DMS153 (cell line): Measurements from ENCODE around the gene PHF21B.
"Not testable (repeated sequence)": the region's sequence is repeated elsewhere in the genome, so short reads cannot be mapped to it uniquely, and the experiment has no call there.

ENCODE experiments used
- DNase-seq: peaks from one replicate; lab custom pipeline; 2025; lab: John Stamatoyannopoulos, UW

PHF21B gene

DNA sequence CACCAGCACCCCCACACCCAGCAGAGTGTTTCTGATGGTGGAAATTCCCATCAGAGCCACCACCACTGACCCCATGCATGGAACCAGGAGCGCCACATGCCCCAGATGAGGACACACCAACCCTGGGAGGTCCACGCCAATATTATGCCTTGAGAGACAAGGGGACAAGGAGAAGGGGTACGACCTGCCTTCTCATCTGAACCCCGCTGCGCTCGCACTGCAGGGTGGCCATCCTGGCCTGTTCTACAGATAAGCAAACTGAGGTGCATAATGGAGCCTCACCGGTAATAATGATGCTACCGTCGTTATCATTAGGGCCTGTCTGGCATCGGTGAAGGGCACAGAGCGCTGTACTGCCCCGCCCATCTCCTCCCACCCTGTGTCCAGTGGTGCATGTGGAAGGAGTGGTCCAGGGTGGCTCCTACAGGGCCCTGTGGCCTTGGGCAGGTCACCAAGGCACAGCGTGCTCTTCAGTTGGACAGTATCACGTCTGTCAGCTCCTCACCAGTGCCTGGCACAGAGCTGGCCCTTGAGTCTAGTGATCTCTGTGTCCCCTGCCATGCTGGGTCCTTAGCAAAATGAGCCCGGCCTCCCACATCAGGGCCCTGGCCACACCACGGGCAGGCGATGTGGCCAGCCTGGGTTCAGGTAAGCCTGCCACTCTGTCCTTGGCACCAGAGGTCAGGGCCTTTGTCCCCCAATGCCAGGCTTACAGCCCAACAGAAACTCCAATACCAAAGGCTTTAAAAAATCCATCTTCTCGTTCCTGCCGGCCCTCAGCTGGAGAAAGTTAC lies 92.2 kb downstream of the PHF21B start:
- DNase-seq: no peak

DNA sequence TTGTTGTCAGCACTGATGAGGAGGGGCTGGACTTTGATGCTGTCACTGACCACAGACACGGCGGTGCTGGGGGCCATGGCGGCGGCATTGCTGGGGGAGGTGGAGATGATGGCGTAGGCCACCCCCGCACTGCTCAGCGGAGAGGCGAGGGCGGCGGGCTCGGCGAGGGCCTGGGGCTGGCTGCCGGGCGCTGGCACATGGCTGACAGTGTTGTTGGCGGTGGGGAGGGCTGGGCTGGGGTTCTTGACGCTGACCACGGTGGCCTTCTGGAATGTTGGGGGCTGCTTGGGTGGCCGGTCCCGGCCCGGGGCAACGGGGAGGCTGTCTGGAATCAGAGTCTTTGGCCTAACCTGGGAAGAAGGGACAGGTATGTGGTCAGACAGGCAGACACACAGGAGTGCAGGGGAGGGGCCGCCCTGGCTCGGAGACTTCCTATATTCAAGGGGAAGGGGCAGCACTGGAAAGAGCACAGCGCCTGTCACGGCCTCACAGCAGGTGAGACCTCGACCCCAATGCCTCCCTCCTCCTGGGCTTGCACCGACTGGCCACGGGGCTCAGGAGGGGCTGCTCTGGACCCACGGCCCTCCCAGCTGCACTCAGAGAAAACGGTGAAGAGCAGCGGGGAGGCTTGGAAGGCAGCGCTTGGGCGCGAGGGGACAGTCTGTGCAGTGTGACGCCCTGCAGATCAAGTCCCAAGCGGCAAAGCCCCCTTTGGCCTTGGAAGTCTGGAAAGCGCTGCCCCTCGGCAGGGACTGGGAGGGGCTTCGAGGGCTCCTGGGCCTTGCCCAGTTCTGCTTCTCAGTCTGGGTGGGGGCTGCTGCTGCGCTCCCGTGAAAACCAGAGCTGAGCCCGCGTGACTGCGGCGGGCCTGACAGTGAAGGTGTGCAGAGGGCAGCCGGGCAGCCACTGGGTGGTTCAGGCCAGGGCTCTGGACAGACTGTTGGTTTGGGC lies 93.2 kb downstream of the PHF21B start:
- DNase-seq: no peak

DNA sequence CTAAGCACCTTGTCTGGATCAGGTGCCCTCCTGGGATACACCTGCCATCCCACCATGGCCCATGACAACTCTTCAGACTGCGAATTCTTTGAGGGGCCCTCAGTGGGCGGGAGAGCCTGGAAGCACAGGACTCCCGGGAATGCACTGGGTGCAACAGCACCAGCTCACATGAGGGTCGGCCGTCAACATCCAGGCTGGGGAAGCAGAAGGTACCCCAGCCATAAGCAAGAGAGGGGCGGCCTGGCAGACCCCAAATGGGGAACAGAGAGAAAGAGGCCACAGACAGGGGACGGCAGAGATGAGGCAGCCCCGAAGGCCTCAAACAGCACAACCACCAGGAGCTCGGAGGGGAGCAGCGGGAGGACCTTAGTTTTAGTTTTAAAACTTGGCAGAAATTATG lies 94.4 kb downstream of the PHF21B start:
- DNase-seq: no peak

DNA sequence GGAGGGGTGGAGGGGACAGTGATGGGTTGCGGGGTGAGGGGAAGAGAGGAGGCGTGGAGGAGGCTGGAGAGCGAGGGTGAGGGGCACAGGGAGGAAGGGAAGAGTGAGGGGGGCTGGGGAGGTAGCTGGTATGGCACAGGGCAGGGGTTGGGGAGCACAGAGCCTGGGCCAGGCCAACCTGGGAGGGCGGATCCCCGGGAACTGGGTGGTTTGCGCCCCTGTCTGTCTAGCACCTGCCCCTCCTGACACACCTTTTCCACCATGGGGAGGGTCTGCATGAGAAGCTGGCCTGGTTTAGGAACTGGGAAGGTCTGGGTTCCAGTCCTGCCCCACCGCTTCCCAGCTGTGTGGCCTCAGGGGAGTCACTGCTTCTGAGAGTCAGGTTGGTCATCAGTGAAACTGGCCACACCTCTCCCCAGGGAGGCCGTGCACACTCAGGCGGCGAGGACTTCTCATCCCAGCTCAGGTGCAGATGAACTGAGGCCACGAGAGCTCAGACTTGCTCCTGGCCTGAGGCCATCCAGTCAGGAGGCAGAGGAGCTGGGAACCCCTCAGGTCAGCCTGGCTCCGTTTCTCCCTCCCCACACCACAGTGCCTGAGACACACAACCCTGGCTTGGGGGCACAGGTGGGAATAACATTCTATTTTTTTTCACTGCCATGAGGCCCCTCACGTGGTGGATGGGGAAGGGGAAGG lies 95.6 kb downstream of the PHF21B start:
- DNase-seq: no peak

DNA sequence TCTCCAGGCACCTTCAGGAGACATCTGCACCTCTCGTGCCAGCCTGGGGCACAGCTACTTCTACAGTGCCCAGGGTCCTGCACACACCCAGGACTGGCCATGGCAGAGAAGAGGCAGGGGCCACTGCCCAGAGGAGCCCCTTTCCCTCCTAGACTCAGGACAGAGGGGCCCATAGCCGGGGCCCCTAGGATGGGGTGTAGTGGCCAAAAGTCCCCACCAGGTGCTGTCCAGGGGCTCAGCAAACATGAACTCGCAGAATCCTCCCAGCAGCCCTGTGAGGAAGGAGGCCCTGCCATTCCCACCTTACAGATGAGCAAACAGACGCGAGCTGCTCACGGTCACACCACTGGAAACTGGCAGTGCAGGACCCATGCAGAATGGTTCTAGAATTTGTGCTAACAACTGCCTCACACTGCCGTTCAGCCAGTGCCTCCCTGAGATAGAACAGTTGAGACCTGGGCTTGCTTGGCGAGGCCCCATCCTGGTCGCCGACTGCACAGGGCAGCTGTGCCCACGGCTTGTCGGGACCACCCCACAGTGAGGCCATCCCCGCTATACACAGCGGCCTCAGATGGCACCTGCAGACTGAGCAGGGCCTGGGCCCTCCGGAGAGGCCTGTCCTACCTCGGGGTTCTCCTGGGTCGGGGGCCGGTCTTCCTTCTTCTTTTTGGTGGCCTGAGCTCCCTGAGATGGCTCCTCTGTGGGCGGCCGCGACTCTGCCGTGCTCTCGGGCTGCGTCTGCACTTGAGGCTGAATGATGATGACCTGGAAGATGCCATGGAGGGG lies 96.4 kb downstream of the PHF21B start:
- DNase-seq: no peak

DNA sequence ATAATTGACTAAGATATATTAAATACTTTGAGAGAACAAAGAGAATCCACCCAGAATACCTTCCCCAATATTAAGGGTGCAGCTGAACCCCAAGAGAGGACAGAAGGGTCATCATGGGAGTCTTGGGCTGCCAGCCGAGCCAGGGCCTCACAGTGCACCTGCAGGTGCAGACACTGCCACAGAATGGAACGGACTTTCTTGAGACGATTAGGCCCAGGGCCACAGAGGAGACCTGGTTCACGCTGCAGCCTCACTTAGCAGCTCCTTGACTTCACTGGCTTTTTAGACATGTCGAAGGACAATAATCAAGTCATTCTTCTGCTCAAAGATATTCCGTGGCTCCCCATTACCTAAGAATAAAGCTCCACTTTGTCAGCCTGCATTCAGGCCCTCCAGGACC lies 100.6 kb downstream of the PHF21B start:
- DNase-seq: no peak

DNA sequence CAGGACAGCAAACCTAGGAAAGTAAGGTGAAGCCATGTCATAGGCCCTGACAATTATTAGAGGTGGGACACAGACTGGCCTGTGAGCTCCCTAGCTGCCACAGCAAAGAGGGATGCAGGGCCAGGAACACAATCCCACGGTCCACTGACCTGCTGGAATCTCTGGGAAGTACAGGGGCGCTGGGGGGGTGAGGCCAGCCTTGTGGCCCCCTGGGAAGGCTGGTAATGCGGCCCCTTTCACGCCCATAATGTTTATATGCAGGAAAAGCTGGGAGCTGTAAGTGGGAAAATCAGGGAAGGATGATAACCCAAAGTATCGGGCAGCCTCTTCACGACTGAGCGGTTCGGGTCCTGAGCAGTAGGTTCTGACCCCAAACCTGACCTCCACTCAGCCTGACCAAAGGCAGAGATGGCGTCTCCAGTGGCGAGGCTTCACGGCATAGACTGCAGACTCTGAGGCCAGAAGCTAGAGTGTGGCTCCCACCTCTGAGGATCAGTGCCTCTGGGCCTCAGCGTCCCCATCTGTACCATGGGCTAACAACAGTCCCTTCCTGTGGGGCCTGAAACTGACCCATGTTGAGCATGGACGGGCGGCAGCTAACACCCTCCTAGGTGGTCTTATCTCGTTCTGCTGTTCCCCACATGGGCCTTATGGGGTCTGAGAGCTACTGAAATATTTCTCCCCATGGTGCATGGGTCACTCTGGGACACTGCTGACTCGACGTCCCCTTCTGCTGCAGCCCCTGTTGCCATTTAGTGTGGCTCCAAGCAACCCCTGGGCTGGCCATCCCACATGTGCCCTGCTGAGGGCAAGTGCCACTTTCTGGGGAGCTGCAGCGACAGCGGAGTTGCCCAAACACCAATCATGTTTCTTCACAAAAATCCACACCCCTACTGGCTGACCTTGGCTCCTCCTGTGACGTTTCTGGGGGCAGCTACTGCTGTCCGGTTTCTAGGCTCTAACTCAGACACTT lies 101.8 kb downstream of the PHF21B start:
- DNase-seq: no peak

DNA sequence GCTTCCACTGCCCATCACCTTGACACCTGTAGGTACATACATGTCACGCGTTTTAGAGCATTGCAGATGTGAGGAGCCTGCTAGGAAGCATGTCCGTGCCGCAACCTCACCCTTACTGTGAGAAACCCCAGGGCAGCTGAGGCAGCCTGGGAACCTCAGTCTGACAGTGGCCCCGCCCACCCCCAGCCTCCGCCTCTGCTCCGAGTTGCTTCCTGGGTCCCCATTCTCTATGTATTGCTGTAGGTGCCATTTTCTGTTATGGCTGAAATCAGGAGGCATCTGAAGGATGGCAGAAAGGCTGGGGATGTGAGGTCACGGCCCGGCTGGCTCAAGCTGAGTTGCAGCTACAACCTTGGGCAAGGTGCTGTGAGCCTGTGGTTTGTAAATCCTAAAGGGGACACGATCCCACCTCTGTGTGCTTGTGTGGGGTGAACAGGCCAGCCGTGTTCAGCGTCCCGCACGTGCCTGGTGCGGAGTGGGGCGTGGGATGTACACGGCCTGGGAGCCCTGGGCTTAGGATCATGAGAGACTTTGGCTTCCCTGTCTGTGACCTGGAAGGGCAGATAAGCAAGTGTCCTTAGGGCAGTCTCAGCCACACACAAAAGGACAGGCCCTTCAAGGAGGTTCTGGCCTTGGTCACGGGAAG lies 102.7 kb downstream of the PHF21B start:
- no peak for DNase-seq

DNA sequence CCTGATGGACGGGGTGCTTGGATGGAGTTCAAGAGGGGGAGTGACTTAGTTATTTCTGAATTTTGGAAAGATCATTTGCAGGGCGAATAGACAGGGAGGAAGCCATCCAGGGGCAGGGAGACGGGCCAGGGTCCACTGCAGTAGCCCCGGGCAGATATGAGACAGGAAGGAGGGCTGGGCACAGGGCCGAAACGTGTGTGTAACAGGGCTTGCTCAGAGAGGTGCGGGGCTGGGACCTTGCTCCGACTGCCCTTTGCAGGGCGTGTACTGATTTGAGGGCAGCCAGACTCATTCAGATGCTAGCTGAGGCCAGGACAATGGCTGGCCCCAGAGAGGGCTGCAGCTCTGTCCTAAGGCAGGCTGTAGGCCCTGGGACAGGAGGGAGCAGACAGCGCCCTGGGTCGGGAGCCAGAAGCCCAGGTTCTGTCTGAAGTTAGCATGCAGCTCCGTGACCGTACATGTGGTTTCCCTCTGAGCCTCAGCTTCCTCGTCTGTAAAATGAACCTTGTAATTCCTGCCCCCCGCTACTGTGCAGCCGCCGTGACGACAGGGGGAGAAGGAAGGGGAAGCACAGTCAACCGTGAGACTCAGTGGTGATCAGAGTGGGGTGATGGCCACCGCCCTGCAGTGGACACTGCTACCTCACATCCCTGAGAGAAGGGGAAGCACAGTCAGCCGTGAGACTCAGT lies 103.4 kb downstream of the PHF21B start:
- DNase-seq: no peak

DNA sequence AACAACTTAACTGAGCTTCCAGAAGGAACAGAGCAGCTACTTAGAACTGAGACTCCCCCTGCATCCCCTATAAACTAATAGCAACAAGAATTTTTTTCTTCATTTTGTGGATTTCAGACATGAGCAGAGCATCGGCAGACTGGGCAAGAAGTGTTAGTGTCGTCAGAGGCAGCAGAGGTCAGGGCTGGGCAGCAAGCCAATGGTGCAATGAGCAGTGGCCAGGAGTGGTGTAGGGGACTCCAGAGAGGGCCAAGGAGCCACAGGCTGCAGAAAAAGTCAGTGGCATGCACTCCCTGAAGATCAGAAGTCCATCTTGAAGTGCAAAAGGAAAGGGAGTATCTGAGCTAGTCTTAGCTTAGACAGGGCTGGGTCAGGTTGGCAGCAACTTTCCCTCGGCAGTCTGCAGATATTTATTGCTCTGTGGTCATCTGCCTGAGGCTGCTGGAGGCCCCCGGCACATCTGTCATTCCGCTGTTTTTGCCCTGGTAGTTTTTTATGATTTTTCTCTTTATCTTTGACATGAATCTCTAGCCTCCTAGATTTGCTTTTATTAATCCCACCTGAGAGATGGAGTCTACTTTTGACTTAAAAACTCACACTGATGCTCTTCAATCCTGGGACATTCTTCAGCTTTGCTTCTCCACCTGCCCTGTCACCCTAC lies 105.2 kb downstream of the PHF21B start:
- not testable (repeated sequence) for DNase-seq

DNA sequence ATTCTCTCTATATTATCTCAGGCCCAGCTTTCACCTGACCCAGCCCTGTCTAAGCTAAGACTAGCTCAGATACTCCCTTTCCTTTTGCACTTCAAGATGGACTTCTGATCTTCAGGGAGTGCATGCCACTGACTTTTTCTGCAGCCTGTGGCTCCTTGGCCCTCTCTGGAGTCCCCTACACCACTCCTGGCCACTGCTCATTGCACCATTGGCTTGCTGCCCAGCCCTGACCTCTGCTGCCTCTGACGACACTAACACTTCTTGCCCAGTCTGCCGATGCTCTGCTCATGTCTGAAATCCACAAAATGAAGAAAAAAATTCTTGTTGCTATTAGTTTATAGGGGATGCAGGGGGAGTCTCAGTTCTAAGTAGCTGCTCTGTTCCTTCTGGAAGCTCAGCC lies 106.6 kb downstream of the PHF21B start:
- not testable (repeated sequence) for DNase-seq

DNA sequence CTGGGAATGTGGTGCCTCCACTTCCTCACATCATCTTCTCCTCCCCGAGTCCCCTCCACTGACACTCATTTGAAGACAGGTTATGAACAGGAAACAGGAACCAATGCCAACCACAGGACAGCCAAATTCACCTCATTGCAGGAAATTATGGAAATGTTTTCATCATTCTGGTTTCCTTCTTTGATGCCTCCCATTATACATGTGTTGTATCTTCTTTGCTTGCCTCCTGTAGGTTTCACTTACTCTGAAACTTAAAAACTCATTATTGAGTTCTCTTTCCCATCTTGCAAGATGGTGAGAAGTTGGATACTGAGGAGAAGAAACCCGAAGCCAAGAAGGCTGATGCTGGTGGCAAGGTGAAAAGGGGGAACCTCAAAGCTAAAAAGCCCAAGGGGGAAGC lies 108.5 kb downstream of the PHF21B start:
- DNase-seq: no peak

DNA sequence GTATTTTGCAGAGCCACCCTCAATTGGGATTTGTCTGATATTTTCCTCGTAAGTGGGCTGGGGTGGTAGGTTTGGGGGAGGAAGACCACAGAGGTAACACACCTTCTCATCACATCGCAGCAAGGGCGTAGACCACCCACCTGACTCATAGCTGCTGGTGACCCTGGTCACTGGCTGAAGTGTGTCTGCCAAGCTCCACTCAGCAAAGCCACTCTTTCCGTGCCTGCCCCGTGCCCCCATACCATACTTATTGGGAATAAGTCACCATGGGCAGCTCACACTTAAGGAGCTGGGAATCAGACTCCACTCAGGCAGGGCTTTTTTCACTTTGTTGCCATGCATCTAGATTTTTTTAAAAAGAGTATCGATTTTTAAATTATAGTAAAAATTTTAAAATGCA lies 111.6 kb downstream of the PHF21B start:
- DNase-seq: no peak

DNA sequence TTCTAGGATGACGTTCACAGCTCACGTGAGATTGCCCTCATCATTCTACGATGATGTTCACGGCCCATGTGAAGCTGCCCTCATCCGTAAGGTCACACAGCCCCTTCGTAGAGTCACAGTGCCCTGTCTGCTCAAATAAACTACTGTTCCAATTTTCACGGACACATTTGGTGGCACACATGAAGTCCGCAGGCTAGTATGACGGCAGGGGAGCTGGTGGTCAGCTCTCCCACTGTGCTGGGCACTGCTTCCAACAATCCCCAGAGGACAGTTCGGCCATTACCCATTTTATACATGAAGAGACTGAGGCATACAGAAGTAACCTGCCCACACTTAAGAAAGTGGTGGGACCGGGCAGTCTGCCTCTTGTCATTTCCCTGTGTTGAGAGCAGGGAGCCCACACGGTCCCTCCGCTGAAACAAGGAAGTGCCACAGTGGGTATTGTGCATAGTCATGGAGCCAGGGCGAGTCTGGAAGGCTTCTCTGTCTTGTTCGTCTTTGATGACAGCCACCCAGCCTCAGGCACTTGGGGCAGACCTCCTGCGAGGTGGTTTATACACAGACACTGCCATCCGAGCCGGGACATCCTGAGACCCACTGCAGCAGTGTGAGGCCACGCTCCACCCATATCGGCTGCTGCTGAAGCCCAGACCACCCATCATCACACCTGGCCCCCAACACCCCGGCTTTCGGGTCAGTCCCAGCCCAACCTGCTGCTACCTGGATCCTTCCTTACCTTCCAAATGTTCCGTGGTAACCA lies 114.3 kb downstream of the PHF21B start:
- no peak for DNase-seq

DNA sequence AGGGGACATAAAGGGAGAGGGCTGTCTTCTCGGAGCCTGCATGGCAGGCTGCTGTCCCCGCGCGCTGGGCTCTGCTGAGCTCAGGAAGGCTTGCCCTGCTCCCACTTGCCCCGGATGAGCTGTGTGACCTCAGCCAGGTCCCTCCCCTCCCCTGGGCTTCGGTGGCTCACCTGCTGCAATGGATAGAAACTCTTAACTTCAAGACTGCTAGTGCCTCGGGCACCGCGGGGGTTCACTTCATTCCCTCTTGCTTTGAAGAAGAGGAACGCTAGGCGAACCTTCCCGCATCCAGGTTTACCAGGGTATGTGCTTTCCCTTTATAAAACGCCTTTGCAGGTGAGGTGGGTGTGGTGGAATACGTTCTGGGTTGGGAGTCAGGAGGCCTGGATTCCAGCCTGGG lies 115.0 kb downstream of the PHF21B start:
- DNase-seq: no peak

DNA sequence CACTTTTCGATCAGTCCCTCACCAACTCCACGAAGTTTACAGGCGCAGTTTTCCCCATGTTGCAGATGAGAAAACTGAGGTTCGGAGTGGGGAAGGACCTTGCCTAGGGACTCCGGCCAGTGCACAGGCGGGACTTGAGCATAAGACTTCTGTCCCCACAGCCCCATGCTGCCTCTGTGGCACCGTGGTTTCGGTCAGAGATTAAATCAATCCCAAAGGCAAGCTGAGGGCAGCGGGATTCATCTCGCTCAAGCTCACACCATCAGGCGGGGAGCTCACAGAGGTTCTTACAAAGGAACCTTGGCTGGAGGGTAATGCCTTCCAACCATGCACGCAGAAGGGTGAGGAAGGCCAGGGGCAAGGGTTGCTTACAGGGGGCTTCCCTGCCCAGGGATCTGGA lies 115.5 kb downstream of the PHF21B start:
- DNase-seq: no peak

DNA sequence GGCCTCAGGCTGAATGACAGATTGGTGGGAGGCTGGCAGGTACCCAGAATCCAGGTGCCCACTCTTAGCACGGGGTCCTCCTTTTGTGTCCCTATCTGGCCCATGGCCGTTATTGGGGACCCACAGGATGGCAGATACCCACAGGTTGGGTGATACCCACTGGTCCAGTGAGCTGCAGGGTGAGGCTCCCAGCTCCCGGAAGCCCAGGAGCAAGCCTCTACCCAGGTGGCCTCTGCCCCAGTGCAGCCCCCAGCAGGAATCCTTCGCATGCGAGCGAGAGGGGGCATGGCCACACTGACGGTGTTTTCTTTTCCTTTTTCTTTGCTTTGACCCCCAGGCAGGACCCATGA lies 116.1 kb downstream of the PHF21B start:
- no peak for DNase-seq
